Epithelial cell of proximal tubule (primary cell): Measurements from ENCODE around the gene PDCD2L. TPM values are rescaled to one million over a fixed set of nuclear protein-coding genes. Genes with fewer than 3 reads are reported as not detected.
"Not testable (repeated sequence)": the region's sequence is repeated elsewhere in the genome, so short reads cannot be mapped to it uniquely, and the experiment has no call there.

ENCODE experiments used
- DNase-seq: peaks from one replicate; pipeline ENCODE4 v3.0.0-alpha.2; 2011; ENCODE audit warnings: low read depth
- H3K4me3 ChIP-seq: 2 replicates; pipeline ENCODE4 v1.5.1; 2011; ENCODE audit warnings: low read depth, mild to moderate bottlenecking, low read length
- total RNA-seq: library from RNA; depleted of rRNA; stranded (reverse); fragments of >200 nt; gene quantifications from 2 replicates; pipeline ENCODE4 v1.2.3, GENCODE V29; 2015
- TF ChIP-seq, protein P1 (sequence below): conservative IDR thresholded peaks from 2 replicates; pipeline ENCODE4 v1.5.1; 2012; ENCODE audit warnings: low read depth, mild to moderate bottlenecking, low read length

The PDCD2L gene
- total RNA-seq, 1 donor from 2014 or later = 16.4 TPM

DNA sequence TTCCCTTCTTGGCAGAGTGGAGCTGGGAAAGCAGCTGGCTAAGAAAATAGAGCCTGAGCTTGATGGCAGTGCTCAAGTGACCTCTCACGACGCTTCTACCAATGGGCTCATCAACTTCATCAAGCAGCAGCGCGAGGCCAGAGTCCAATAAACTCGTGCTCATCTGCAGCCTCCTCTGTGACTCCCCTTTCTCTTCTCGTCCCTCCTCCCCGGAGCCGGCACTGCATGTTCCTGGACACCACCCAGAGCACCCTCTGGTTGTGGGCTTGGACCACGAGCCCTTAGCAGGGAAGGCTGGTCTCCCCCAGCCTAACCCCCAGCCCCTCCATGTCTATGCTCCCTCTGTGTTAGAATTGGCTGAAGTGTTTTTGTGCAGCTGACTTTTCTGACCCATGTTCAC lies 4.3 kb upstream of the PDCD2L start:
- H3K4me3 ChIP-seq = no peak overlapping the region
- TF ChIP-seq, protein P1, sequence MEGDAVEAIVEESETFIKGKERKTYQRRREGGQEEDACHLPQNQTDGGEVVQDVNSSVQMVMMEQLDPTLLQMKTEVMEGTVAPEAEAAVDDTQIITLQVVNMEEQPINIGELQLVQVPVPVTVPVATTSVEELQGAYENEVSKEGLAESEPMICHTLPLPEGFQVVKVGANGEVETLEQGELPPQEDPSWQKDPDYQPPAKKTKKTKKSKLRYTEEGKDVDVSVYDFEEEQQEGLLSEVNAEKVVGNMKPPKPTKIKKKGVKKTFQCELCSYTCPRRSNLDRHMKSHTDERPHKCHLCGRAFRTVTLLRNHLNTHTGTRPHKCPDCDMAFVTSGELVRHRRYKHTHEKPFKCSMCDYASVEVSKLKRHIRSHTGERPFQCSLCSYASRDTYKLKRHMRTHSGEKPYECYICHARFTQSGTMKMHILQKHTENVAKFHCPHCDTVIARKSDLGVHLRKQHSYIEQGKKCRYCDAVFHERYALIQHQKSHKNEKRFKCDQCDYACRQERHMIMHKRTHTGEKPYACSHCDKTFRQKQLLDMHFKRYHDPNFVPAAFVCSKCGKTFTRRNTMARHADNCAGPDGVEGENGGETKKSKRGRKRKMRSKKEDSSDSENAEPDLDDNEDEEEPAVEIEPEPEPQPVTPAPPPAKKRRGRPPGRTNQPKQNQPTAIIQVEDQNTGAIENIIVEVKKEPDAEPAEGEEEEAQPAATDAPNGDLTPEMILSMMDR = no peak
- DNase-seq = no peak

DNA sequence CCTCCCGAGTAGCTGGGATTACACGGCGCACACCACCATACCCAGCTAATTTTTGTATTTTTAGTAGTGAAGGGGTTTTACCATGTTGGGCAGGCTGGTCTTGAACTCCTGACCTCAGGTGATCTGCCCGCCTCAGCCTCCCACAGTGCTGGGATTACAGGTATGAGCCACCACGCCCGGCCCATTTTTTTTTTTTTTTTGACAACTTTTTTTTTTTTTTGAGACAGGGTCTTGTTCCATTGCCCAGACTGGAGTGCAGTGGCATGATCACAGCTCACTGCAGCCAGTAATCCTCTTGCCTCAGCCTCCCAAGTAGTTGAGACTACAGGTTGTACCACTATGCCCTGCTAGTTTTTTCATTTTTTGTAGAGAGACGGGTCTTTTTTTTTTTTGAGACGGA lies 3.4 kb upstream of the PDCD2L start:
- not testable (repeated sequence) for DNase-seq, H3K4me3 ChIP-seq

DNA sequence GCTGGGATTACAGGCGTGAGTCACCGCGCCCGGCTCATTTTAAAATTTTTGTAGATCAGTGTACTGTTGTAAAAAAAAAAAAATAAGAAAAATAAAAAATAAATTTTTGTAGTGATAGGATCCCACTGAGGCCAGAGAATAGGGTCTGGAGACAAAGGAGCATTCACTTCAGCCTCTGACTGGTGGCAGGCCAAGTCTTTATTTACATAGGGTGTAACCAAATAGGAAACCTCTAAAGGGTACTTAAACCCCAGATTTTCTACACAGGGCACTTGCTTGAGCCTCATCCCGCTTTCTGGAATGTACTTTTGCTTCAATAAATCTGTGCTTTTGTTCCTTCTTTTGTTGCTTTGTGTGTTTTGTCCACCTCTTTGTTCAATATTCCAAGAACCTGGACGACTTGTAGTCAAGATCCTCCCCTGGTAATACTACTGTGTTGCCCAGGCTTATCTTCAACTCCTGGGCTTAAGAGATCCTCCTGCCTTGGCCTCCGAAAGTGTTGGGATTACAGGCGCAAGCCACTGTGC lies 2.1 kb upstream of the PDCD2L start:
- no peak for DNase-seq
- TF ChIP-seq, protein P1 = no peak
- no peak overlapping the region for H3K4me3 ChIP-seq

DNA sequence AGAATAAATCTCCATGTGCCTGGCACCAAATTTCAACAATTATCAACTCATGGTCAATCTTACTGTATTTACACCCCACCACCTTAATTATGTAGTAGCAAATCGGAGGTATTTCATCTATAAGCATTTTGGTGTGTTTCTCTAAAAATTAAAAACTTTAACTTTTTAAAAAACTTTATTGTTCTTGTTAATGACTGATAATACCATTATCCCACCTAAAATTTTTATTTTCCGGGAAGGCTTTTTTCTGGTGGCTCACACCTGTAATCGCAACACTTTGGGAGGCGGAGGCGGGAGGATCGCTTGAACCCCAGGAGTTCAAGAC lies 453 bp upstream of the PDCD2L start:
- TF ChIP-seq, protein P1 = no peak
- peak overlapping the region; percentile 86 for H3K4me3 ChIP-seq
- DNase-seq = no peak

DNA sequence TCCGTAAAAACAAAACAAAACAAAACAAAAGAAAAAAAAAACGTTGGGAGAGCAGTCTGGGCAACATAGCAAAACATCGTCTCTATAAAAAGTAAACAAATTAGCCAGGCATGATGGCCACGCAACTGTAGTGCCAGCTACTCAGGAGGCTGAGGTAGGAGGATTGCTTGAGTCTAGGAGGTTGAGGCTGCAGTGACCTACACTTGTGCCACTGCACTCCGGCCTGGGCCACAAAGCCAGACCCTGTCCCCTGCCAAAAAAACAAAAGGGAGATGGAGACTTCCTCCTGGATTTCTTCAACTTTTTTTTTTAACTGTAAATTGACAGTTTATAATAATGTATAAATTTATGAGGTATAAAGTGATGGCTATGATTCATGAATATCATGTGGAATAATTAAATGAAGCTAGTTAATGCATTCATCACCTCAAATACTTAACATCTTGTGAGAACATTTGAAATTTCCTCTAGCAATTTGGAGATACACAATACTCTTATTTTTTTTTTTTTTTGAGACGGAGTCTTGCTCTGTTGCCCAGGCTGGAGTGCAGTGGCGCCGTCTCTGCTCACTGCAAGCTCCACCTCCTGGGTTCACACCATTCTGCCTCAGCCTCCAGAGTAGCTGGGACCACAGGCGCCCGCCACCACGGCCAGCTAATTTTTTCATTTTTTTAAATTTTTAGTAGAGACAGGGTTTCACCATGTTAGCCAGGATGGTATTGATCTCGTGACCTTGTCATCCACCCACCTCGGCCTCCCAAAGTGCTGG lies 1.9 kb downstream of the PDCD2L start:
- TF ChIP-seq, protein P1 = no peak
- no peak for DNase-seq
- no peak overlapping the region for H3K4me3 ChIP-seq

DNA sequence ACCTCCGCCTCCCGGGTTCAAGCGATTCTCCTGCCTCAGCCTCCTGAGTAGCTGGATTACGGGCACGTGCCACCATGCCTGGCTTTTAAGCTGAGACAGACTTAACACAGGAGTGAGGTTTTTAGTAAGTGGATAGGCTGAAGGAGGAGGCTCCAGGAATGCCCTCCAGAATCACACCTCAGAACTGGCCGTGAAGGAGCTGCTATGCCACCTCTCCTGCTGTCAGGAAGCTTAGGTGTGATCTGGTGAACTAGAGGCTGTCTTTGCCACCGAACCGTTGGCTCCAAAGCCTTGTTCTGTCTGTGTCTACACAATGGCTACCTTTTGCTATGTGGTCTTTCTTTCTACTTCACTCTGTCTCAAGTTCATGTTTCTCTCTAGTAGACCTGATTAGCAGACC lies 4.2 kb downstream of the PDCD2L start:
- no peak overlapping the region for H3K4me3 ChIP-seq
- DNase-seq = no peak
- TF ChIP-seq, protein P1 = no peak

DNA sequence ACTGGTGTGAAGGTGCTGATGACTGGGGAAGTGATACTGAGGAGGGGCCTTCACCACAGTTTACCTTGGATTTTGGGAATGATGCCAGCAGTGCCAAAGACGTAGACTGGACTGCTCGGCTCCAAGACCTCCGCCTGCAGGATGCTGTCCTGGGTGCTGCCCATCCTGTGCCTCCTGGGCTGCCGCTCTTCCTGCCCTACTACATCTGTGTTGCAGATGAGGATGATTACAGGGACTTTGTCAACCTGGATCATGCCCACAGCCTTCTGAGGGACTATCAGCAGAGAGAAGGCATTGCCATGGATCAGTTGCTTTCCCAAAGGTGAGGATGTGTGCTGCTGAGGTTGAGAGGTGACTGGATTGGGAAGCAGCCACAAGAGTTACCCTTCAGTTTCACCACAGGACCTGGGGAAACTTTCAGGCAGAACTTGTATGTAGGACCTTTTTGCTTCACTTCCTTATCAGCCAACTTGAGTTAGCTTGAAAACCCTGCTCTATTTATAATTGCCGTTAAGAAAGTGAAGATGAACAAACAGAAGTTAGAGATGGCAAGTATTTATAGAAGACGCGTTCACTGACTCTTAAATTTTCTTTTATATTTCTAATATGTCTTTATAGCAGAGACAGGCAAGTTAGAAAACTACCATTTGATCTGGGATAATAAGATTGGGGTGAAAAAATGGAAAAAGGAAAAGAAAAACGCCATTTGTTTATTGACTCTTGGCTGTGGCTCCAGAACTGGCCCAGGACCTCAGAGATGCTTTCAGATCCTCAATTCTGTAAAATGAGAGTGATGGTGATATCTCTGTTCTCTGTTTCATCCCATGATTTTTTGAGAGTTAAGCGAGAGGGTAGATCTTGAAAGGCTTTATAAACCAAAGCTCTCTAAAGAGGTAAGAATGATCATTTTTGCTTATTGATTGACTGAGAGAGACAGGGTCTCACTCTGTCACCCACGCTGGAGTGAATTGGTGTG lies 5.3 kb downstream of the PDCD2L start:
- H3K4me3 ChIP-seq = no peak overlapping the region
- TF ChIP-seq, protein P1 = no peak
- DNase-seq = no peak
